ENCODE results near the gene PTPRJ. TPM values are rescaled to one million over a fixed set of nuclear protein-coding genes. Genes with fewer than 3 reads are reported as not detected.

Gene PTPRJ
- total RNA-seq, 2 donors from 2014 or later = 26.5 to 37.4 TPM

- Mint-ChIP-seq H3K36me3 (ENCODE audit: low read depth) (peaks cover 3% of the 10 kb centered on the region), H3K4me1 (peaks cover 52% of the 10 kb centered on the region), H3K27ac (peak overlapping the region; percentile 4), H3K4me3 (no peak overlapping the region), H3K27me3 (ENCODE audit: insufficient read depth) (no peaks in the 10 kb centered on the region), H3K9me3 (no peaks in the 10 kb centered on the region)
- H3K27me3 ChIP-seq (ENCODE audit: control insufficient read depth, insufficient read depth, low read length, poor library complexity, severe bottlenecking) = no peaks in the 10 kb centered on the region
- DNase-seq = no peak
- no peak overlapping the region for H3K4me3 ChIP-seq (ENCODE audit: low read length)
- H3K4me1 ChIP-seq (ENCODE audit: control insufficient read depth, insufficient read depth, low read length) = peaks cover 13% of the 10 kb centered on the region
- no peaks in the 10 kb centered on the region for H3K9me3 ChIP-seq (ENCODE audit: control insufficient read depth, low read length)
- H3K36me3 ChIP-seq (ENCODE audit: control insufficient read depth, insufficient read depth, low read length) = no peaks in the 10 kb centered on the region
- no peak overlapping the region for H3K9ac ChIP-seq (ENCODE audit: extremely low read depth, low read length, poor library complexity, severe bottlenecking)
- no peak overlapping the region for H3K27ac ChIP-seq (ENCODE audit: low read depth, low read length)
- no peak for TF ChIP-seq CTCF (conservative IDR thresholded peaks at IDR 0.05)
- 17 to 89% methylated on average over 1 to 4 of the region's 6 CpGs for WGBS, 2 experiments (ENCODE audit: insufficient coverage in 1 of 2, insufficient read length in 1 of 2)
Observed at GRCh38 chr11:48029681-48030290, 49.4 kb downstream of the PTPRJ start.

GRCh38 chr11:48031602-48032001, 51.2 kb downstream of the PTPRJ start:
- H3K4me3 Mint-ChIP-seq = no peak overlapping the region
- Histone ChIP-seq H3K9ac (ENCODE audit: extremely low read depth, low read length, poor library complexity, severe bottlenecking) (no peak overlapping the region), H3K4me1 (ENCODE audit: control insufficient read depth, insufficient read depth, low read length) (peaks cover 17% of the 10 kb centered on the region), H3K27me3 (ENCODE audit: control insufficient read depth, insufficient read depth, low read length, poor library complexity, severe bottlenecking) (no peaks in the 10 kb centered on the region), H3K27ac (ENCODE audit: low read depth, low read length) (no peak overlapping the region), H3K4me3 (ENCODE audit: low read length) (no peak overlapping the region), H3K36me3 (ENCODE audit: control insufficient read depth, insufficient read depth, low read length) (no peaks in the 10 kb centered on the region), H3K9me3 (ENCODE audit: control insufficient read depth, low read length) (no peaks in the 10 kb centered on the region)
- DNase-seq = no peak
- H3K27me3 Mint-ChIP-seq (ENCODE audit: insufficient read depth) = no peaks in the 10 kb centered on the region
- TF ChIP-seq CTCF (conservative IDR thresholded peaks at IDR 0.05) = no peak
- peaks cover 47% of the 10 kb centered on the region for H3K4me1 Mint-ChIP-seq
- H3K36me3 Mint-ChIP-seq (ENCODE audit: low read depth) = peaks cover 3% of the 10 kb centered on the region
- H3K27ac Mint-ChIP-seq = peak overlapping the region; percentile 18
- no peaks in the 10 kb centered on the region for H3K9me3 Mint-ChIP-seq
- 88 to 89% methylated on average over 2 to 6 of the region's 6 CpGs for WGBS, 2 experiments (ENCODE audit: insufficient coverage in 1 of 2, insufficient read length in 1 of 2)

- no peak overlapping the region for H3K4me3 Mint-ChIP-seq
- H3K27ac Mint-ChIP-seq = no peak overlapping the region
- H3K36me3 Mint-ChIP-seq (ENCODE audit: low read depth) = peaks cover 3% of the 10 kb centered on the region
- DNase-seq = no peak
- H3K27ac ChIP-seq (ENCODE audit: low read depth, low read length) = no peak overlapping the region
- peaks cover 51% of the 10 kb centered on the region for H3K4me1 Mint-ChIP-seq
- H3K27me3 ChIP-seq (ENCODE audit: control insufficient read depth, insufficient read depth, low read length, poor library complexity, severe bottlenecking) = no peaks in the 10 kb centered on the region
- H3K9me3 Mint-ChIP-seq = no peaks in the 10 kb centered on the region
- no peaks in the 10 kb centered on the region for H3K9me3 ChIP-seq (ENCODE audit: control insufficient read depth, low read length)
- H3K9ac ChIP-seq (ENCODE audit: extremely low read depth, low read length, poor library complexity, severe bottlenecking) = no peak overlapping the region
- 90 to 91% methylated on average over 4 to 6 of the region's 6 CpGs for WGBS, 2 experiments (ENCODE audit: insufficient coverage in 1 of 2, insufficient read length in 1 of 2)
- no peaks in the 10 kb centered on the region for H3K27me3 Mint-ChIP-seq (ENCODE audit: insufficient read depth)
- H3K36me3 ChIP-seq (ENCODE audit: control insufficient read depth, insufficient read depth, low read length) = no peaks in the 10 kb centered on the region
- peaks cover 17% of the 10 kb centered on the region for H3K4me1 ChIP-seq (ENCODE audit: control insufficient read depth, insufficient read depth, low read length)
- no peak for TF ChIP-seq CTCF (conservative IDR thresholded peaks at IDR 0.05)
- no peak overlapping the region for H3K4me3 ChIP-seq (ENCODE audit: low read length)
Observed at GRCh38 chr11:48032721-48033120, 52.4 kb downstream of the PTPRJ start.

Measured in endodermal cell (in vitro differentiated cells).